Endothelial cell of umbilical vein (primary cell): ENCODE data around the gene IFITM2.
"Not testable (repeated sequence)": the region's sequence is repeated elsewhere in the genome, so short reads cannot be mapped to it uniquely, and the experiment has no call there.

ENCODE experiments used
- EZH2 ChIP-seq: IDR thresholded peaks from 2 replicates; pipeline ENCODE4 v1.6.1; 2012; ENCODE audit warnings: borderline replicate concordance, low read depth, mild to moderate bottlenecking, moderate library complexity, low read length, inconsistent platforms; ENCODE audit not compliant: severe bottlenecking
- FOS ChIP-seq: IDR thresholded peaks from 2 replicates; pipeline ENCODE4 v1.6.1; 2011; ENCODE audit warnings: mild to moderate bottlenecking, low read length, moderate library complexity, borderline replicate concordance; ENCODE audit not compliant: insufficient read depth
- GATA2 ChIP-seq: IDR thresholded peaks from 2 replicates; pipeline ENCODE4 v1.7.0; 2011; ENCODE audit warnings: low read depth, mild to moderate bottlenecking, moderate library complexity, mixed read lengths, low read length; ENCODE audit not compliant: insufficient read length, insufficient read depth
- JUN ChIP-seq: IDR thresholded peaks from 2 replicates; pipeline ENCODE4 v1.6.1; 2011; ENCODE audit warnings: borderline replicate concordance, low read depth; ENCODE audit not compliant: insufficient read length, insufficient read depth
- MYC ChIP-seq: IDR thresholded peaks from one replicate; pipeline ENCODE4 v1.6.1; 2011; ENCODE audit warnings: mild to moderate bottlenecking, low read depth, low read length
- POLR2A ChIP-seq: IDR thresholded peaks from 2 replicates; pipeline ENCODE4 v1.6.1; 2012; ENCODE audit warnings: low read depth, mild to moderate bottlenecking, control low read depth, low read length
- POLR2AphosphoS5 ChIP-seq: IDR thresholded peaks from 2 replicates; pipeline ENCODE4 v1.6.1; 2012; ENCODE audit warnings: low read depth, mild to moderate bottlenecking, control low read depth, low read length, moderate library complexity; ENCODE audit not compliant: insufficient read depth
- TF ChIP-seq, protein P1 (sequence below), 2 donors: IDR thresholded peaks; 1 replicate in 1 of 2; 2 replicates in 1 of 2; pipeline ENCODE4 v1.5.1; 2011; ENCODE audit warnings: low read length in 2 of 2, mild to moderate bottlenecking in 2 of 2, moderate library complexity in 2 of 2, control low read depth in 1 of 2, inconsistent platforms in 1 of 2, low read depth in 1 of 2; ENCODE audit not compliant: insufficient read depth in 1 of 2; ENCODE audit errors: extremely low read depth in 1 of 2
- TF ChIP-seq, protein P2 (sequence below): IDR thresholded peaks from 2 replicates; pipeline ENCODE4 v1.6.1; 2011; ENCODE audit not compliant: insufficient read depth, insufficient read length

DNA sequence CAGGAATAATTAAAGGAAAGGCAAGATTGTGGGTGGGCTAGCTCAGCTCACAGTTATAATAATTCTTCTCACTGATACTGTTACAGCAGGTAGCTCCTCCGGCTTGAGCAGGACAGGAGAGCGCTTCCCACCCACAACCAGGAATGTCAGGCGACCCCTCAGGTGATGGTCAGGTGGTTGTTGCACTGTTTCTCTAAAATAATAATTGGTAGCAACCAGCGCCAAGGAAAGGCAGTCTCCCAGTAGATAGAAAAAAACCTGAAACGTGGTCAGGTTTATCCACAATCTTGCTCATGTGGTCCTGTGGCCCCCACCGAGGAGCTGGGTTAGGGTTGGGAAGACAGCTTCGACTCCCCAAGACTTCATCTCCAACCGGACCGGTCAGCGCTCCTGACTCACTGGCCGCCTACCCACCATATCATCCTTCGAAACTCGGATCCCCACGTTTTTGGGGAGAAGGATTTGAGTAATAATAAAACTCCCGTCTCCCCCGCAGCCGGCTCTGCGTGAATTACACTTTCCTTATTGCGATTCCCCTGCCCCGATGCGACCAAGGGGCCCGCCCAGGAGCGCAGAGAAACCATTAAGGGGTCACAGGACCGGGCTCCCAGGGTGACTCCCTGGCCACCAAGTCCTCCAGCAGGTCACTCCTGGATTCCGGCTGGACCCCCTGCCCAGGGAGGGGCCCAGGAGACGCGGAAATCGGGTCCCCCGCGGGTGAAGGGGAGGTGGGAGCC lies 10.2 kb downstream of the IFITM2 start:
- TF ChIP-seq, protein P1, sequence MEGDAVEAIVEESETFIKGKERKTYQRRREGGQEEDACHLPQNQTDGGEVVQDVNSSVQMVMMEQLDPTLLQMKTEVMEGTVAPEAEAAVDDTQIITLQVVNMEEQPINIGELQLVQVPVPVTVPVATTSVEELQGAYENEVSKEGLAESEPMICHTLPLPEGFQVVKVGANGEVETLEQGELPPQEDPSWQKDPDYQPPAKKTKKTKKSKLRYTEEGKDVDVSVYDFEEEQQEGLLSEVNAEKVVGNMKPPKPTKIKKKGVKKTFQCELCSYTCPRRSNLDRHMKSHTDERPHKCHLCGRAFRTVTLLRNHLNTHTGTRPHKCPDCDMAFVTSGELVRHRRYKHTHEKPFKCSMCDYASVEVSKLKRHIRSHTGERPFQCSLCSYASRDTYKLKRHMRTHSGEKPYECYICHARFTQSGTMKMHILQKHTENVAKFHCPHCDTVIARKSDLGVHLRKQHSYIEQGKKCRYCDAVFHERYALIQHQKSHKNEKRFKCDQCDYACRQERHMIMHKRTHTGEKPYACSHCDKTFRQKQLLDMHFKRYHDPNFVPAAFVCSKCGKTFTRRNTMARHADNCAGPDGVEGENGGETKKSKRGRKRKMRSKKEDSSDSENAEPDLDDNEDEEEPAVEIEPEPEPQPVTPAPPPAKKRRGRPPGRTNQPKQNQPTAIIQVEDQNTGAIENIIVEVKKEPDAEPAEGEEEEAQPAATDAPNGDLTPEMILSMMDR (IDR thresholded peaks at IDR 0.05; ENCODE audit: extremely low read depth in 1 of 2, insufficient read depth in 1 of 2, low read depth in 1 of 2, low read length in 2 of 2): not testable (repeated sequence)
- TF ChIP-seq POLR2AphosphoS5, POLR2A, GATA2, MYC, EZH2, JUN, FOS: not testable (repeated sequence)
- TF ChIP-seq, protein P2, sequence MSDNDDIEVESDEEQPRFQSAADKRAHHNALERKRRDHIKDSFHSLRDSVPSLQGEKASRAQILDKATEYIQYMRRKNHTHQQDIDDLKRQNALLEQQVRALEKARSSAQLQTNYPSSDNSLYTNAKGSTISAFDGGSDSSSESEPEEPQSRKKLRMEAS: not testable (repeated sequence)
